HFFc6 (cell line): ENCODE measurements around the gene PASK. TPM values are rescaled to one million over a fixed set of nuclear protein-coding genes. Genes with fewer than 3 reads are reported as not detected.

Experiments used
- DNase-seq: peaks from one replicate; pipeline ENCODE4 v3.0.0-alpha.2; 2018
- H3K27ac Mint-ChIP-seq: 2 replicates; pipeline ENCODE4 v1.8.0; 2020; ENCODE audit warnings: mild to moderate bottlenecking, mixed read lengths
- H3K27me3 Mint-ChIP-seq: 2 replicates; pipeline ENCODE4 v1.8.0; 2021; ENCODE audit warnings: mild to moderate bottlenecking, moderate library complexity, mixed read lengths; ENCODE audit not compliant: insufficient read depth
- H3K36me3 Mint-ChIP-seq: 2 replicates; pipeline ENCODE4 v1.8.0; 2021; ENCODE audit warnings: low read depth, mixed read lengths
- H3K4me1 Mint-ChIP-seq: 2 replicates; pipeline ENCODE4 v1.8.0; 2020; ENCODE audit warnings: low read depth, mixed read lengths
- H3K4me3 Mint-ChIP-seq: 2 replicates; pipeline ENCODE4 v1.8.0; 2020; ENCODE audit warnings: mild to moderate bottlenecking, moderate library complexity, mixed read lengths
- H3K9me3 Mint-ChIP-seq: 2 replicates; pipeline ENCODE4 v1.8.0; 2020; ENCODE audit warnings: mild to moderate bottlenecking, mixed read lengths
- CTCF ChIP-seq: fragments of 200-600 bp; sonication (generic); IDR thresholded peaks from 2 replicates; pipeline ENCODE4 v1.5.0; 2021; ENCODE audit warnings: antibody characterized with exemption, mild to moderate bottlenecking
- total RNA-seq, 6 experiments: library from RNA; stranded (reverse); fragmentation: NEBNext Ultra II Directional; extraction: Animal tissue kit (Norgen Biotek cat#: 25700); gene quantifications; 2 replicates in 1 of 6; 3 replicates in 5 of 6; pipeline ENCODE4 v1.2.3, GENCODE V29; 2021

PASK gene
- total RNA-seq, 6 experiments from 2014 or later = 3.3 to 7.1 (median 6.0) TPM

DNA sequence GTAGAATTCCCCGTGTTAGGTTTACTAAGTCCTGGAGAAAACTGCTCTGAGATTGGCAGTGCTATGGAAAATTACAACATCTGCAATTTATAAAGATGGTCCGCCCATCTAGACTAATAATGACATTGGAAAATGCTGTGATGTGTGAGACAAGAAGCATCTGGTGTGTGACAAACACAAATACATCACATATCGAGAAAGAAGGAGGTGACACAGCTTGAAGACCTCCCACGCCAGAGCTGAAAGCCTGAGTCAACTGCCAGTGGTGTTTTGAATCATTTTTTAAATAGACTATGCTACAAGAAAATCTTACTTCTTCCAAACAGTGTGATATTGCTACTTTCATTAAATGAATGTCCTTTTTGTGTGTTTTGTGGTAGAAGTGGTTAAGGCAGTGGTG, 30.6 kb upstream of the PASK start:
- H3K4me1 Mint-ChIP-seq = no peaks in the 10 kb centered on the region
- no peak for TF ChIP-seq CTCF
- DNase-seq = no peak
- H3K27ac Mint-ChIP-seq = no peak overlapping the region
- peaks cover 16% of the 10 kb centered on the region for H3K36me3 Mint-ChIP-seq
- H3K9me3 Mint-ChIP-seq = no peaks in the 10 kb centered on the region
- H3K4me3 Mint-ChIP-seq = no peak overlapping the region
- no peaks in the 10 kb centered on the region; the same call in 1 of the 2 replicates for H3K27me3 Mint-ChIP-seq

DNA sequence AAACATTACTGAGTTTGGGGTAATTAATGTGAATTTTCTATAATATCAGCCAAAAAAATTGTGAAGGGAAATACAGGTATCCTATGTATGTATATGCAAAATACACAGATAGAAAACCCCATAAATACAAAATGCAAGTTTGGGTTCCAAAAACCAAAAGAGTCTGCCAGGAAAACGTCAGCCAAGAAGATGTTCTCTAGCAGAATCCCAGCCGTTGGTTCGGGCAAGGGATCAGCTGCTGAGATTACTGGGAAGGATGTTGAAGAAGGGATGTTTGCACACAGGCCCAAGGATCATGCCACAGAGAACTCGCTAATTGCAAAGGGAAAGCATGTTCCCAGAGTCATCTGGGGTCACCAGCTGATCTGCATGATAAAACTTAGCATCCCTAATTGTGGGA, 29.7 kb upstream of the PASK start:
- no peaks in the 10 kb centered on the region for H3K9me3 Mint-ChIP-seq
- no peak overlapping the region for H3K27ac Mint-ChIP-seq
- H3K4me1 Mint-ChIP-seq = peaks cover 2% of the 10 kb centered on the region
- H3K27me3 Mint-ChIP-seq = peaks cover 1% of the 10 kb centered on the region
- no peak for TF ChIP-seq CTCF
- no peak overlapping the region for H3K4me3 Mint-ChIP-seq
- H3K36me3 Mint-ChIP-seq = peaks cover 21% of the 10 kb centered on the region
- no peak for DNase-seq

GRCh38 chr2:241177526-241178334, 28.5 kb upstream of the PASK start:
- Mint-ChIP-seq H3K36me3 (peaks cover 28% of the 10 kb centered on the region), H3K4me1 (peaks cover 8% of the 10 kb centered on the region), H3K9me3 (no peaks in the 10 kb centered on the region), H3K27me3 (peaks cover 1% of the 10 kb centered on the region), H3K27ac (no peak overlapping the region), H3K4me3 (no peak overlapping the region)
- TF ChIP-seq CTCF = no peak
- DNase-seq = no peak

GRCh38 chr2:241173557-241173956, 24.3 kb upstream of the PASK start:
- Mint-ChIP-seq H3K4me3 (no peak overlapping the region), H3K27me3 (peaks cover 4% of the 10 kb centered on the region), H3K36me3 (peaks cover 44% of the 10 kb centered on the region), H3K27ac (no peak overlapping the region), H3K9me3 (peaks cover 16% of the 10 kb centered on the region), H3K4me1 (peaks cover 8% of the 10 kb centered on the region)
- no peak for TF ChIP-seq CTCF
- no peak for DNase-seq

- Mint-ChIP-seq H3K9me3 (peaks cover 16% of the 10 kb centered on the region), H3K27ac (no peak overlapping the region), H3K4me1 (0 out of 2 replicates have a peak, but pooled peaks cover under 1% of the 10 kb centered on the region), H3K27me3 (peaks cover 3% of the 10 kb centered on the region), H3K4me3 (no peak overlapping the region), H3K36me3 (peaks cover 38% of the 10 kb centered on the region)
- TF ChIP-seq CTCF = no peak
- DNase-seq = no peak
Observed at GRCh38 chr2:241168366-241168765, 19.1 kb upstream of the PASK start.
